HEK293 (cell line): ENCODE measurements around the gene ZNHIT1.

Experiments
- KLF1 ChIP-seq: fragments of 450-650 bp; formaldehyde crosslinking; IDR thresholded peaks from 2 replicates; pipeline ENCODE4 v1.5.1; 2016; ENCODE audit warnings: missing biosample characterization, missing genetic modification characterization
- KLF10 ChIP-seq: fragments of 450-650 bp; IDR thresholded peaks from 2 replicates; pipeline ENCODE4 v1.5.1; 2018; ENCODE audit warnings: missing biosample characterization, mild to moderate bottlenecking, missing genetic modification characterization
- MEIS1 ChIP-seq: sonication (generic); formaldehyde crosslinking; IDR thresholded peaks from 2 replicates; pipeline ENCODE4 v1.8.1; 2022; ENCODE audit warnings: missing genetic modification reagents, mild to moderate bottlenecking, borderline replicate concordance
- ZNF155 ChIP-seq: fragments of 450-650 bp; formaldehyde crosslinking; IDR thresholded peaks from 2 replicates; pipeline ENCODE4 v1.5.1; 2016; ENCODE audit warnings: missing biosample characterization, missing genetic modification characterization
- ZNF184 ChIP-seq: fragments of 450-650 bp; IDR thresholded peaks from 2 replicates; pipeline ENCODE4 v1.5.1; 2018; ENCODE audit warnings: missing biosample characterization, mild to moderate bottlenecking, missing genetic modification characterization
- ZNF274 ChIP-seq, 2 experiments: fragments of 200-500 bp in 1 of 2; fragments of 450-650 bp in 1 of 2; sonication (Bioruptor generic) in 1 of 2; formaldehyde crosslinking in 1 of 2; IDR thresholded peaks; 2 replicates each; pipeline versions ENCODE4 v1.5.1 to v1.6.1; 2014 to 2016; ENCODE audit warnings: borderline replicate concordance in 1 of 2, inconsistent platforms in 1 of 2, low read length in 1 of 2, missing biosample characterization in 1 of 2, missing genetic modification characterization in 1 of 2
- ZNF311 ChIP-seq: fragments of 450-650 bp; formaldehyde crosslinking; IDR thresholded peaks from 2 replicates; pipeline ENCODE4 v1.5.1; 2017; ENCODE audit warnings: missing biosample characterization, missing genetic modification characterization, borderline replicate concordance
- ZNF324 ChIP-seq: fragments of 450-650 bp; formaldehyde crosslinking; IDR thresholded peaks from 2 replicates; pipeline ENCODE4 v1.5.1; 2016; ENCODE audit warnings: missing biosample characterization, missing genetic modification characterization
- ZNF416 ChIP-seq: fragments of 450-650 bp; formaldehyde crosslinking; IDR thresholded peaks from 2 replicates; pipeline ENCODE4 v1.5.1; 2016; ENCODE audit warnings: missing biosample characterization, missing genetic modification characterization
- ZNF510 ChIP-seq: fragments of 450-650 bp; formaldehyde crosslinking; IDR thresholded peaks from 2 replicates; pipeline ENCODE4 v1.5.1; 2018; ENCODE audit warnings: mild to moderate bottlenecking, missing genetic modification characterization, missing biosample characterization; ENCODE audit not compliant: insufficient replicate concordance
- TF ChIP-seq, protein P1 (sequence below): fragments of 450-650 bp; formaldehyde crosslinking; IDR thresholded peaks from 2 replicates; pipeline ENCODE4 v1.5.1; 2016; ENCODE audit warnings: missing biosample characterization, missing genetic modification characterization
- TF ChIP-seq, protein P2 (sequence below): fragments of 450-650 bp; IDR thresholded peaks from 2 replicates; pipeline ENCODE4 v1.5.1; 2018; ENCODE audit warnings: missing biosample characterization, mild to moderate bottlenecking, missing genetic modification characterization
- TF ChIP-seq, protein P3 (sequence below): fragments of 450-650 bp; formaldehyde crosslinking; IDR thresholded peaks from 2 replicates; pipeline ENCODE4 v1.5.1; 2016; ENCODE audit warnings: missing biosample characterization, missing genetic modification characterization
- TF ChIP-seq, protein P4 (sequence below): fragments of 450-650 bp; formaldehyde crosslinking; IDR thresholded peaks from 2 replicates; pipeline ENCODE4 v1.5.1; 2016; ENCODE audit warnings: missing biosample characterization, missing genetic modification characterization

DNA sequence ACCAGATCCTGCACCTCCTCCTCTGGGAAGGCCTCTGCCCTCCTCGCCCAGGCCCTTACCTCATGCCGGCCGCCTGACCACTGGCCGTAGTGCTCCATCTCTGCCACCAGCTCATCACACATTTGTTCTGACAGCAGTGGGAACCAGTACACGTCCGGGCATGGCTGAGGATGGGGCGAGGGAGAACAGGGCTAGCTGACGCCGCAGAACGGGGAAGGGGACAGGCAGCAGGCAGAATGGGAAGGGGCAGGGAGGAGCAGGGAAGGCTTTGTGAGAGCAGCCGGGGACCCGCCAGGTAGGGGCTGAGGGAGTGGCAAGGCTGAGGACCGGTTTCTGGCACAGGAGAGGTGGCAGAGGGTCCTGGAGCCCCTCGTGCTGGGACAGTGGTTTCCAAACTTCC lies 9.2 kb upstream of the ZNHIT1 start:
- TF ChIP-seq ZNF155 (tag by site-specific recombination) (no peak), MEIS1 (no peak), ZNF184 (tag by site-specific recombination) (no peak), ZNF324 (tag by site-specific recombination) (no peak), ZNF510 (tag by site-specific recombination) (no peak), ZNF416 (tag by site-specific recombination) (no peak), ZNF311 (tag by site-specific recombination) (no peak), ZNF274 (IDR thresholded peaks at IDR 0.05; ENCODE audit: low read length) (no peak), ZNF274 (tag by site-specific recombination; IDR thresholded peaks at IDR 0.05; ENCODE audit: borderline replicate concordance) (no peak), KLF10 (tag by site-specific recombination) (no peak), KLF1 (tag by site-specific recombination) (no peak)
- TF ChIP-seq, protein P1, sequence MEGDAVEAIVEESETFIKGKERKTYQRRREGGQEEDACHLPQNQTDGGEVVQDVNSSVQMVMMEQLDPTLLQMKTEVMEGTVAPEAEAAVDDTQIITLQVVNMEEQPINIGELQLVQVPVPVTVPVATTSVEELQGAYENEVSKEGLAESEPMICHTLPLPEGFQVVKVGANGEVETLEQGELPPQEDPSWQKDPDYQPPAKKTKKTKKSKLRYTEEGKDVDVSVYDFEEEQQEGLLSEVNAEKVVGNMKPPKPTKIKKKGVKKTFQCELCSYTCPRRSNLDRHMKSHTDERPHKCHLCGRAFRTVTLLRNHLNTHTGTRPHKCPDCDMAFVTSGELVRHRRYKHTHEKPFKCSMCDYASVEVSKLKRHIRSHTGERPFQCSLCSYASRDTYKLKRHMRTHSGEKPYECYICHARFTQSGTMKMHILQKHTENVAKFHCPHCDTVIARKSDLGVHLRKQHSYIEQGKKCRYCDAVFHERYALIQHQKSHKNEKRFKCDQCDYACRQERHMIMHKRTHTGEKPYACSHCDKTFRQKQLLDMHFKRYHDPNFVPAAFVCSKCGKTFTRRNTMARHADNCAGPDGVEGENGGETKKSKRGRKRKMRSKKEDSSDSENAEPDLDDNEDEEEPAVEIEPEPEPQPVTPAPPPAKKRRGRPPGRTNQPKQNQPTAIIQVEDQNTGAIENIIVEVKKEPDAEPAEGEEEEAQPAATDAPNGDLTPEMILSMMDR (tag by site-specific recombination): no peak
- TF ChIP-seq, protein P2, sequence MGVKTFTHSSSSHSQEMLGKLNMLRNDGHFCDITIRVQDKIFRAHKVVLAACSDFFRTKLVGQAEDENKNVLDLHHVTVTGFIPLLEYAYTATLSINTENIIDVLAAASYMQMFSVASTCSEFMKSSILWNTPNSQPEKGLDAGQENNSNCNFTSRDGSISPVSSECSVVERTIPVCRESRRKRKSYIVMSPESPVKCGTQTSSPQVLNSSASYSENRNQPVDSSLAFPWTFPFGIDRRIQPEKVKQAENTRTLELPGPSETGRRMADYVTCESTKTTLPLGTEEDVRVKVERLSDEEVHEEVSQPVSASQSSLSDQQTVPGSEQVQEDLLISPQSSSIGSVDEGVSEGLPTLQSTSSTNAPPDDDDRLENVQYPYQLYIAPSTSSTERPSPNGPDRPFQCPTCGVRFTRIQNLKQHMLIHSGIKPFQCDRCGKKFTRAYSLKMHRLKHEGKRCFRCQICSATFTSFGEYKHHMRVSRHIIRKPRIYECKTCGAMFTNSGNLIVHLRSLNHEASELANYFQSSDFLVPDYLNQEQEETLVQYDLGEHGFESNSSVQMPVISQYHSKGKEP: no peak
- TF ChIP-seq, protein P3, sequence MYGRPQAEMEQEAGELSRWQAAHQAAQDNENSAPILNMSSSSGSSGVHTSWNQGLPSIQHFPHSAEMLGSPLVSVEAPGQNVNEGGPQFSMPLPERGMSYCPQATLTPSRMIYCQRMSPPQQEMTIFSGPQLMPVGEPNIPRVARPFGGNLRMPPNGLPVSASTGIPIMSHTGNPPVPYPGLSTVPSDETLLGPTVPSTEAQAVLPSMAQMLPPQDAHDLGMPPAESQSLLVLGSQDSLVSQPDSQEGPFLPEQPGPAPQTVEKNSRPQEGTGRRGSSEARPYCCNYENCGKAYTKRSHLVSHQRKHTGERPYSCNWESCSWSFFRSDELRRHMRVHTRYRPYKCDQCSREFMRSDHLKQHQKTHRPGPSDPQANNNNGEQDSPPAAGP: no peak
- TF ChIP-seq, protein P4, sequence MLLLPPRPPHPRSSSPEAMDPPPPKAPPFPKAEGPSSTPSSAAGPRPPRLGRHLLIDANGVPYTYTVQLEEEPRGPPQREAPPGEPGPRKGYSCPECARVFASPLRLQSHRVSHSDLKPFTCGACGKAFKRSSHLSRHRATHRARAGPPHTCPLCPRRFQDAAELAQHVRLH (tag by site-specific recombination): no peak
